ENCODE measurements around the gene TBC1D13.
A peak's percentile ranks its signal among the peaks of the same experiment; 100 is the strongest.
"Not testable (repeated sequence)": the region's sequence is repeated elsewhere in the genome, so short reads cannot be mapped to it uniquely, and the experiment has no call there.

TBC1D13 gene

DNA sequence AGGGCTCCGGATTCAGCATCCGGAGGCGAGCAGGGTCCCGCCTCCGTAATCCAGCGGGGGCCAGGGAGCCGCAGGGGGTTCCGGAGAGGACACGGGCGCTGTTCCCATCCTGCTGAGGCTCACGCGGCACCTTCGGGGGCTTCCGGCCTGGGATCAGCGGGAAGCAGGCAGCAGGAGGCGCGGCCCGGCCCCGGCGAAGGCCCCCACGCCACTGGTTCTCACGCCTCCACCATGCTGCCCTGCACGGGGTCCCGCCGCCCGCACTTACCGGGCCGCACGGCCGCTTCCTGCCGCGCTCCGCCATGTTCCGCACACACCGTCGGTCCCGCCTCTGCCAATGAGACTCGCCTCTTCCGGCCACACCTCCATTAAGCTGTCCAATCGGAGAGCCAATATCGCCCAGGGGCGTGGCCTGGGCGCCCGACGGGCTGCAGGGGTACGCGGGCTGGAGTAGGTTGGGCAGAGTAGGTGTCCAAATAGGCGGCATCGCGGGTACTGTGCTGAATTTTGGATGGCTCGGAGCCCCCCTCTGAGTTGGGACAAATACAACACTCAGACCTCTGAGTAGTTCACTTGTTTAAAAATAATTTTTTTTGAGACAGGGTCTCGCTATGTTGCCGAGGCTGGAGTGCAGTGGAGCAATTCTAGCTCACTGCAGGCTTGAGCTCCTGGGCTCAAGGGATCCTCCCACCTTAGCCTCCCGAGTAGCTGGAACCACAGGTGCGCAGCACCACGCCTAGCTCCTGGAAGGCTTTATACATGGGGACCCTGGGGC is 42.6 kb downstream of the TBC1D13 start, which contains the start of gene SPOUT1:
TSS of gene SPOUT1 (minus strand) at position 318 of the 775 bp plus-strand sequence. CDS start at position 304, 14 bp downstream.
- H3K27me3 ChIP-seq (ENCODE audit: insufficient read depth, low read length): no peaks in the 10 kb centered on the region
- H3K9me3 ChIP-seq (ENCODE audit: low read length): no peaks in the 10 kb centered on the region
- H3K4me3 ChIP-seq (ENCODE audit: low read length): peak within 1 kb of the TSS; percentile 78
- peaks cover 6% of the 10 kb centered on the region for H3K4me1 ChIP-seq (ENCODE audit: insufficient read depth, low read length)
- peaks cover 26% of the 10 kb centered on the region for H3K36me3 ChIP-seq (ENCODE audit: insufficient read depth, low read length)
- peak within 1 kb of the TSS; percentile 62 for H2AFZ ChIP-seq (ENCODE audit: low read depth, low read length)

DNA sequence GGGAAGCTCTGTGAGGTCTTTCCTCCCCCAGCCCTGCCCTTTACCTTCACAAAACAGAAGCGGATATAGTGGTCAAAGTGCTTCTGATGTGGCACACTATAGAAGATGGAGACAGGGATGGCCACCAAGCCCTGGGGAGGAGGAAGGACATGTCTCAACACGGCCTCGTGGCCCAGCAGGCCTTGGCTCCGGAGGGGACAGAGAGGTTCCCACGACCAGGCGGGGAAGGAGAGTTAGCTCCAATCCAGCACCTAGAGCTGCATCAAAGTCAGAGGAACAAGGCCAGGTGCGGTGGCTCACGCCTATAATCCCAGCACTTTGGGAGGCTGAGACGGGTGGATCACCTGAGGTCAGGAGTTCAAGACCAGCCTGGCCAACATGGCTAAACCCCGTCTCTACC is 46.6 kb downstream of the TBC1D13 start:
- Histone ChIP-seq H3K4me3 (ENCODE audit: low read length) (no peak overlapping the region), H3K36me3 (ENCODE audit: insufficient read depth, low read length) (peaks cover 2% of the 10 kb centered on the region), H3K4me1 (ENCODE audit: insufficient read depth, low read length) (peaks cover 3% of the 10 kb centered on the region), H3K9me3 (ENCODE audit: low read length) (no peaks in the 10 kb centered on the region), H2AFZ (ENCODE audit: low read depth, low read length) (no peak overlapping the region), H3K27me3 (ENCODE audit: insufficient read depth, low read length) (no peaks in the 10 kb centered on the region)

- no peaks in the 10 kb centered on the region for H3K9me3 ChIP-seq (ENCODE audit: low read length)
- no peaks in the 10 kb centered on the region for H3K27me3 ChIP-seq (ENCODE audit: insufficient read depth, low read length)
- H3K36me3 ChIP-seq (ENCODE audit: insufficient read depth, low read length): peaks cover 2% of the 10 kb centered on the region
- no peak overlapping the region for H3K4me3 ChIP-seq (ENCODE audit: low read length)
- H2AFZ ChIP-seq (ENCODE audit: low read depth, low read length): no peak overlapping the region
- H3K4me1 ChIP-seq (ENCODE audit: insufficient read depth, low read length): no peaks in the 10 kb centered on the region
These were observed 48.5 kb downstream of the TBC1D13 start for GRCh38 chr9:128835246-128836210.

DNA sequence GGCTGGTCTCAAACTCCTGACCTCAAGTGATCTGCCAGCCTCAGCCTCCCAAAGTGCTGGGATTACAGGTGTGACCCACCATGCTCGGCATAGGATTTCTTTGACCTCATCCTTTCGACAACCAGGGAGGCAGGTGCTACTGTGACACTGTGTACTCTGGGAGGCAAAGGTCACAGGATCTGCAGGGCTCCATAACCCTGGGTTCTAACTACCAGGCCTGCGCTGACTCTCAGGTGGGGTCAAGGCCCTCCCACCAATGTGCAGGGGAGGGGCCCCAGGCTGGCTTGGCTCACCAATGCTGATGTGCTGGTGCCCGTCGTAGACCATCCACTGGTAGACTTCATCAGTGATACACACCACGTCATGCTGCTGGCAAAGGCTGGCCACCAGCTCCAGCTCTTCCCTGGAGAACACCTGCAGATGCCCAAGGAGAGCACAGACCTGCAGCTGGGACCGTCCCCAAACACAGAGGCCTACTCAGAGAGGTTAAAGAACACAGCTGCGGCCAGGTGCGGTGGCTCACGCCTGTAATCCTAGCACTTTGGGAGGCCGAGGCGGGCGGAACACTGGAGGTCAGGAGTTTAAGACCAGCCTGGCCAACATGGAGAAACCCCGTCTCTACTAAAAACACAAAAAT is 49.6 kb downstream of the TBC1D13 start:
- H3K36me3 ChIP-seq (ENCODE audit: insufficient read depth, low read length): peaks cover 2% of the 10 kb centered on the region
- H3K27me3 ChIP-seq (ENCODE audit: insufficient read depth, low read length): no peaks in the 10 kb centered on the region
- no peaks in the 10 kb centered on the region for H3K9me3 ChIP-seq (ENCODE audit: low read length)
- no peaks in the 10 kb centered on the region for H3K4me1 ChIP-seq (ENCODE audit: insufficient read depth, low read length)
- no peak overlapping the region for H3K4me3 ChIP-seq (ENCODE audit: low read length)
- no peak overlapping the region for H2AFZ ChIP-seq (ENCODE audit: low read depth, low read length)

DNA sequence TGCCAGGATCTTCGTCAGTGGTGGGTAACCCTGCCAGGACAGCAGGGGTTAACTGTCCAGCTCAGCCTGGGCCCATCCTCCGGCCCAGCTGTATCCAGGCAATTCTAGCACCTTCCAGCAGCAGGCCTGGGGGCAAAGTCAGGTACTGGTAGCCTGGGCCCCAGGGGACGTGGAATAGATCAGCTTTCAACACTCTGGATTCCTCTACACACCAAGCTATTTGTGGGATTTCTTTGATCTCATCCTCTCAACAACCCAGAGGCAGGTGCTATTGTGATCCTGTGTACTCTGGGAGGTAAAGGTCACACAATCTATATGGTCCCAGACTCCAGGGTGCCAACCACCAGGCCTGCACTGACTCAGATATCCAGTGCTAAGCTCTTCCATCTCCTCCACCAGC is 51.3 kb downstream of the TBC1D13 start:
- Histone ChIP-seq H2AFZ (ENCODE audit: low read depth, low read length) (no peak overlapping the region), H3K4me1 (ENCODE audit: insufficient read depth, low read length) (no peaks in the 10 kb centered on the region), H3K27me3 (ENCODE audit: insufficient read depth, low read length) (no peaks in the 10 kb centered on the region), H3K4me3 (ENCODE audit: low read length) (no peak overlapping the region), H3K36me3 (ENCODE audit: insufficient read depth, low read length) (peaks cover 2% of the 10 kb centered on the region), H3K9me3 (ENCODE audit: low read length) (no peaks in the 10 kb centered on the region)

DNA sequence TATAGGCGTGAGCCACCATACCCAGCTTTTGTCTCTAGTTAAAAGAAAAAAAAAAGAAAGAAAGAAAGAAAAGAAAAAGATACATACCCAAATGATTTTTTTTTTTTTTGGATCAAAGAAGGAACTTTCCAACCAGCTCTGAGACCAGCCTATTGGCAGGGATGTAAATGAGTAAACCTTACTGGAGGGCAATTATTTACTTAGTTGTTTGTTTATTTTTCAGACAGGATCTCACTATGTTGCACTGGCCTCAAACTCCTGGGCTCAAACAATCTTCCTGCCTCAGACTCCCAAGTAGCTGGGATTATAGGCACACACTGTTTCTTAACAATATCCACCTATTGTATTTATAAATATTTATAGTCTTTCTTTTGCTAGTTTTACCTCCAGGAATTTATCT is 53.5 kb downstream of the TBC1D13 start:
- no peak overlapping the region for H2AFZ ChIP-seq (ENCODE audit: low read depth, low read length)
- H3K9me3 ChIP-seq (ENCODE audit: low read length): no peaks in the 10 kb centered on the region
- H3K36me3 ChIP-seq (ENCODE audit: insufficient read depth, low read length): peaks cover 2% of the 10 kb centered on the region
- H3K4me1 ChIP-seq (ENCODE audit: insufficient read depth, low read length): no peaks in the 10 kb centered on the region
- H3K4me3 ChIP-seq (ENCODE audit: low read length): no peak overlapping the region
- H3K27me3 ChIP-seq (ENCODE audit: insufficient read depth, low read length): no peaks in the 10 kb centered on the region

- H3K4me1 ChIP-seq (ENCODE audit: insufficient read depth, low read length): no peaks in the 10 kb centered on the region
- no peaks in the 10 kb centered on the region for H3K27me3 ChIP-seq (ENCODE audit: insufficient read depth, low read length)
These were observed 54.8 kb downstream of the TBC1D13 start for GRCh38 chr9:128841694-128842492.

DNA sequence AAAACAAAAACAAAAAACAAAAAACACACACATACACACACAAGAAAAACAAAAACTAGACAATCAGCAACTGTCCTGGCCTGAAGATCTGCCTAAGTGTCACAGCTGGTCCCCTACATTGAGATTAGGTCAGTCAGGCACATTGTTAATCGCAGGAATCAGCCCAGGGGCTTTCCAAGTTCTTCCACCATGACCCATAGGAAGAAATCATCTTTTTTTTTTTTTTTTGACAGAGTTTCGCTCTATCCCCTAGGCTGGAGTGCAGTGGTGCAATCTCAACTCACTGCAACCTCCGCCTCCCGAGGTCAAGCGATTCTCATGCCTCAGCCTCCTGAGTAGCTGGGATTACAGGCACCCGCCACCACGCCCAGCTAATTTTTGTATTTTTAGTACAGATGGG is 56.1 kb downstream of the TBC1D13 start:
- H3K4me3 ChIP-seq (ENCODE audit: low read length); H3K4me1 ChIP-seq (ENCODE audit: insufficient read depth, low read length); H2AFZ ChIP-seq (ENCODE audit: low read depth, low read length); H3K9me3 ChIP-seq (ENCODE audit: low read length); H3K36me3 ChIP-seq (ENCODE audit: insufficient read depth, low read length); H3K27me3 ChIP-seq (ENCODE audit: insufficient read depth, low read length): not testable (repeated sequence)

More at GRCh38 chr9:128841694-128842492, 54.8 kb downstream of the TBC1D13 start:
- H2AFZ ChIP-seq (ENCODE audit: low read depth, low read length): no peak overlapping the region
- H3K36me3 ChIP-seq (ENCODE audit: insufficient read depth, low read length): no peaks in the 10 kb centered on the region
- no peak overlapping the region for H3K4me3 ChIP-seq (ENCODE audit: low read length)
- H3K9me3 ChIP-seq (ENCODE audit: low read length): no peaks in the 10 kb centered on the region

GRCh38 chr9:128845186-128845931 is 58.3 kb downstream of the TBC1D13 start:
- no peak overlapping the region for H3K4me3 ChIP-seq (ENCODE audit: low read length)
- no peaks in the 10 kb centered on the region for H3K4me1 ChIP-seq (ENCODE audit: insufficient read depth, low read length)
- no peaks in the 10 kb centered on the region for H3K36me3 ChIP-seq (ENCODE audit: insufficient read depth, low read length)
- no peak overlapping the region for H2AFZ ChIP-seq (ENCODE audit: low read depth, low read length)
- H3K9me3 ChIP-seq (ENCODE audit: low read length): peaks cover 3% of the 10 kb centered on the region
- no peaks in the 10 kb centered on the region for H3K27me3 ChIP-seq (ENCODE audit: insufficient read depth, low read length)

DNA sequence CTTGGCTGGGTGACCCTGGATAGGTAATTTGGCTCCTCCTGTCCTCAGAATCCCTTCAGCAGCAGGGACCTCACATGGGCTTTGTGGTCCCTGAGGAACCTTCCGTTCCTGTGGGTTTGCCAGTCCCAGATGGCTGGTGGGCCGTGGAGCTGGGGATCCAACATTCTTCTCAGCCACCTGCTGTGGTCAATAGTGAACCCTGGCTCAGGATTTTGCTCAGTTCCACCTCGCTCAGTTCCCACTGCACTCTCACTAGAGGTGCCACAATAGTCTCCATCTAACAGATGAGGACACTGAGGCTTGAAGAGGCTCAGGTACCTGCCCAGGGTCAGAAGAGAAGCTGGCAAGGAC is 59.6 kb downstream of the TBC1D13 start:
- no peaks in the 10 kb centered on the region for H3K27me3 ChIP-seq (ENCODE audit: insufficient read depth, low read length)
- no peaks in the 10 kb centered on the region for H3K36me3 ChIP-seq (ENCODE audit: insufficient read depth, low read length)
- peaks cover 3% of the 10 kb centered on the region for H3K9me3 ChIP-seq (ENCODE audit: low read length)
- no peak overlapping the region for H2AFZ ChIP-seq (ENCODE audit: low read depth, low read length)
- no peak overlapping the region for H3K4me3 ChIP-seq (ENCODE audit: low read length)
- H3K4me1 ChIP-seq (ENCODE audit: insufficient read depth, low read length): no peaks in the 10 kb centered on the region

GRCh38 chr9:128847803-128848202 is 60.8 kb downstream of the TBC1D13 start:
- no peaks in the 10 kb centered on the region for H3K36me3 ChIP-seq (ENCODE audit: insufficient read depth, low read length)
- peaks cover 3% of the 10 kb centered on the region for H3K9me3 ChIP-seq (ENCODE audit: low read length)
- H3K4me3 ChIP-seq (ENCODE audit: low read length): no peak overlapping the region
- H3K4me1 ChIP-seq (ENCODE audit: insufficient read depth, low read length): no peaks in the 10 kb centered on the region
- no peak overlapping the region for H2AFZ ChIP-seq (ENCODE audit: low read depth, low read length)
- H3K27me3 ChIP-seq (ENCODE audit: insufficient read depth, low read length): no peaks in the 10 kb centered on the region

DNA sequence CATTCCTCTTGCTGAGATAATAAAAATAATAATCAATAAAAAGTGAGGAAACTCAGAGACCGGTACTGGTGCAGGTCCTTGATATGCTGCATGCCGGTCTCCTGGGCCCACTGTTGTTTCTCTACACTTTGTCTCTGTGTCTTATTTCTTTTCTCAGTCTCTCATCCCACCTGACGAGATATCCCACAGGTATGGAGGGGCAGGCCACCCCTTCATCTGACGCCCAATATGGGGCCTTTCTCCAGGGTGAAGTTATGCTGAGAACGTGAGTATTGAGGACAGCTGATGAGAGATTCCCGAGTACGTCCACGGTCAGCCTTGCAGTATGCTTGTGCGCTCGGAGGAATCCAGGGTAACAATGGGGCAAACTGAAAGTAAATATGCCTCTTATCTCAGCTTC is 64.0 kb downstream of the TBC1D13 start:
- not testable (repeated sequence) for H3K4me3 ChIP-seq (ENCODE audit: low read length); H3K4me1 ChIP-seq (ENCODE audit: insufficient read depth, low read length); H2AFZ ChIP-seq (ENCODE audit: low read depth, low read length); H3K27me3 ChIP-seq (ENCODE audit: insufficient read depth, low read length); H3K36me3 ChIP-seq (ENCODE audit: insufficient read depth, low read length); H3K9me3 ChIP-seq (ENCODE audit: low read length)

Data from neuron (in vitro differentiated cells).